ENCODE measurements around the gene LGR4.

Gene LGR4

DNA sequence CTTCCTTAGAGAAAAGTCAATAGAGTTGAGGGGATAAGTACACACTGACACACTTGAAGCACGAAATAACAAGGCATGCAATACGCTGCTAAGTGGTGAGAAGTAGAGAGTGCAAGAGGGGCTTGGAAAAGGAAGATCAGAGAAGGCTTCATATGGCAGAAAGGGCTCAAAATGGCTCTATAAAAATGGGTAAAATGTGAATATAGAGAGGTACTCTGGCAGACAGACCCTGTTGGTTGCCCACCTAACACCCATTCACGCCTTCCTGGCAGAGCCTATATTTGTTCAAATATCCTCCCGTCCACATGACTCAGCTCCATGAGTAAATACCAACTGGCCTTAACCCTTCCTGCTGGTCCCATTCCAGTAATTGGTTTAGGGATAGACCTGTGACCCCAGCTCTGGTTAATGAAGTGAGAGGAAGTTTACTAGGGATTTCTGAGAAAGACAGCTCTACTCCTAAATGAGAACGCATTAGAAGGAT lies 70.7 kb downstream of the LGR4 start:
- no peak for DNase-seq

DNA sequence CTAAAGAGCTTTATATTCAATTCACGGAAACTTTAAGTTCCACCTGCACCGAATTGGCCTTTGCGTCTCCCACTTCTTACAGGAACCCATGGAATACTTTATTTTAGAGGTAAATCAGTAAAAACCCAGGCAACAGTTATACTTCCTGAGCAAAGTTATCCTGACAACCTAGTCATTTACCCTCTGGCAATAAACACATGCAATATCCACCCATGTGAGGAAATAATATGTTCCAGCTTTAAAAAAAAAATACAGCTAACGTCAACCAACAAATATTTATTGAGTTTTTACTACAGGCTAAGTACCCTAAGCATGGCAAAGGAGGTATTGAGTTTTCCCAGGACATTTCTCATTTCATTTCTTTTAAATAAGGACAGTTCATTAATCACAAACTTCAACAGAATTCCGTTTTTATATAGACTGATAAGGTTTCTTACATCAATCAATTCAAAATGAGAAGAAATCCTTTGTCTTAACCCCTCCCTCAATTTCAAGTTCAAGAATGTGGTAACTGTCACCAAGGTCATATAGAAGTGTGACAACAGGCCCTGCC lies 71.2 kb downstream of the LGR4 start:
- DNase-seq = no peak

DNA sequence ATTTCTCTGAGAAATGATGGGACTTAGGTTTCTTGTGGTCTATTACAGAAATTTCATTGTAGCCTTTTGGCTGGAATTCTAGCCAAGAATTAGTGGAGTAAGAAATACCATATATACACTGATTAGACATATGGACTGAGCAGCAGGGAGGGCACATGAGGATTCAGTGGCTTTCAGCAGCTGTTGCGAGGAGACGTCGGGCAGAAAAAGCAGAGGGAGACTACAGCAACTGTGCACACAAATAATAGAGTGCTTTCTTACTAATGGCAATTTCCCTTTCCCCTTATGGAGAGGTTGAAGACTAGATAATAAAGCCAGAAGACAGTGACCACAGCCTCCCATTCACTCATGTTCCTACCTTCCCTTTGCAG lies 74.2 kb downstream of the LGR4 start:
- no peak for DNase-seq

DNA sequence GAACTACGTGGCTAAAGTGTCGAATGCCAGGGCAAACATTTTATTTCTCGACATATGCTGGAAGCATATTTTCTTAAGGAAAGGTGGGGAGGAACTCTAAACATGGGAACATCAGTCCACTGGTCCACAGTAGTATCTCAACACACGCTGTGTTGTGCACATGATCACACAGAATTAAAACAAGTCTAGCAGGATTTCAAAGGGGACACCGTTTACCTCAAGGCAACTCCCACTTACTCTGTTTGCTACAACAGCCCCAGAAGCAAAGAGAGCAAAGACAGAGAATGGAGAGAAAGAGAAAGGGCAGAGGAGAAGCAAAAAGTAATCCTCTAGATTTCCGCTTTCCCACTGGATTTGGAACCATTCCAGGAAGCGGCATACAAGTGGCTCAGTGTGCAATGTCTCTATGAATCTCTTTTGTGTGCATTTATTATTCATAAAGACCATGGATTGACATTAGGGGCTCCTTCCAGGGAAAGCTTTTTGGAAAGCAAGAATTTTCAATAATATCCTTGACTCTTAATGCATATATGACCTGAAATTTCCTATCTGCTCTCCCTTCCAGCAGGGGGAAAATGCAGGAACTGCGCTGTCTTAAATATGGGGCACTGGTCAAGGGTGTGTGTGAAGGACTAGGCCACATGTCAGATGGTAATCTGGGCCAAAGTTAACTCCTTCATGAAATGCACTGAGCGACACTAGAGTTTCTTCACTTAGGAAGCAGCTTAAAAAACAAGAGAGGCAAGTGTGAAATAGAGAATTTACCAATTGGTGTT lies 74.8 kb downstream of the LGR4 start:
- peak; percentile 23 for DNase-seq

DNA sequence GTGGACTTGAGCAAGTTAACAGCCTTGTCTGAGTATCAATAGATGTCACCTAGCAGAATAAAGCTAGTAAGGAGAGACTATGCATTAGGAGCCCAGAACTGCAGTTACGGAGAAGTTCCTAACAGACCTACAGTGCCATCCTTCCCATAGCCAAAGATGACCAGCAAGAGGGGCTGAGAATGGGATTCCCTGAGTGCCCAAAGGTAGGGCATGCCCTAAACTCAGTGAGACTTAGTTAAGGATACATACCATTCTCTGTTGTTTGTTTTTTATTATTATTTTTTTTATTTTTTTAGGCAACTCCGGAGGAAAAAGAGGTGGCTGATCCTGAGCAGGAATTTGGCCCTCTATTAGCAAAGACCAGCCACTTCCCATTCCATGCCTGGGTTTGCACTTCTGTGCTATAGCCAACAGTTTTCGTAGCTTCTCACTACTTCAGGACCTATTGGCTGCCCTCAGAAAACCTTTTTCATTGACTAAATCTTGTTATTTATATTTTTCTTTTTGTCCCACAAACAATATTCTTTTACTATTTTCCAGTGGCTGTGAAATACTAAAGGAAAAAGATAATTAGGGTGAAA lies 76.2 kb downstream of the LGR4 start:
- no peak for DNase-seq

DNA sequence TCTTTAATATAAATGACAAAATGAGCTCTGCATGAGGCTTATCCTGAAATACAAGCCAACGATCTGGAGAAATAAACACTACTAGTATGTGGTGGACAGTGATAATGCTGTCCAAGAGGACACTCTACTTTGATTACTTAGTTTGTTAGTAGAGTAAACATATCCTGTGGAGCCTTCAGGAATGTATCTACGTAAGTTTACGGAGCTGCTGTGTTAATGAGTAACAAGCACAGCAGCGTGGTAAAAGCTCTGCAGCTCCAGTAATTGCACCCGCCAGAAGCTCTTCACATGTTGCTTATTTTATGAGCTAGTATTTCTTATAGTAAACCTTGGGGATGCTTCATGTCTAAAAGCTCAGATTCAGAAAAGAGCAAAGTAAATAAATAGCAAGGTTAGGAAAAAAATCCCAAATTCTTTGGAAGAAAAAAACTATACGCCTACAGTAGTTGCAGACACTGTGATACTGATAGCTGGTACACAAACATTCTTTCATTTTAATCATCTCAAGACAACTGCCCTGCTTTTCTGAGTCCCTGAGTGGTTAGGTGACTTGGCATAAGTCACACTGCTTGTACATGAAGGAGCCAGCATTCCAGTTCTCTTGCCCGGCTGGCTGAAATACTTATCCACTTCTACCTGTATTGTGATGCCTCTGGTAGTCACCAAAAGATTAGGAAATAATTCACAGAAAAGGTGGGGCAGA lies 76.9 kb downstream of the LGR4 start:
- peak; percentile 43 for DNase-seq

DNA sequence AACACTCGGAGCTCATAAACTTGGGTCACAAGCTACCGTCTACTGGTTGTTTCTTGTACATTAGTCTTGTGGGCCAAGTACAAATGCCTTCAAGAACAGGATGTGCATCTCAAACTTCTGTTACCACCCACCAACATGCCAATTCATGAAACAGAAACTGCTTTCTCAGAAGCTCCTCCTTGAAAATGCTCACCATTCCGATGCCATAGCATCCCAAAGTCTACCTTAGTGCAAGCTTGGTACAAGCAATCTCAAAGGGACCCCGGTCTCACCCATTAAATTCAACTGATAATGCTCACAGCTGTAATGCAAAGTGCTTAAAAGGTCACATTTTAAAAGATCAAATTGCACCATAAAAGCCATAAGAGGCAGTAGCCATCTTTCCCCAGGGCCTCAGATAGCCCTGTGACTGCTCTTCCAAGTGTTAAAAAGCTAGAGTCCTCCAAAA lies 77.8 kb downstream of the LGR4 start:
- DNase-seq = peak; percentile 5

DNA sequence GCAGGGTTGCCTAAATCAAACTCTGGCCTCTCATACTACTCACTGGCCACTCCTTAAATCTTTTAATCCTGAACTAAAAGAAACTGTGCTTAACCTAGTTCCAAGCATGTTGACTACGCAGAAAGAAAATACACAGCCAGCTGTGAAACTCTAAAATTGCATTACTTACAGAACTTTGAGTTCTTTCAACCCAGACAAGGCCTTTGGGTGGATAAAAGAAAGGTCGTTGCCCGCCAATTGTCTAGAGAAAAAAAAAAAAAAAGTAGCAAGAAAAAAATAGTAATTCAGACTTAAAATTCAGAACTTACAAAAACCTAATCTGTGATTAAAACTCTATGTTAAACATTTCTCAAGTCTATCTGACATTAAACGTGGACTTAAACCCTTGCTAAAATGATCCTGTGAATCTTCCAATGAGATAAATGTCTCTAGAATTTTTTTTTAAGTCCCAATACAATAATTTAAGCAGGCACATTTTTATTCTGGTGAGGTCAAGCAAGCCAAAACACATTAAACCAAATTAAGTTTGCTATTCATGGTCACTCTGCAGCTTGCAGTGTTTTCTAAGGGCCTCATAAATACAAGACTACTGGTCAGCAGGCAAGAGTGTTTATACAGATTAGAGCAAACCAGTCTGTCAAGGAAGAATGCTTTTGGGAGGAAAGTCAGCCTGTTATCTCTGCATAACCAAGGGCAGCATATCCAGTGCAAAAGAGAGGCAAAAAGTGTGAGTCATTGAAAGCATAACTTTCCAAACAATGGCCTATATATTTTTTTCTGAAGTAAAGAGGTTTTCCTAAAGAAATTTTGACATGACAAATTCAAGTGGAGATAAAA lies 80.1 kb downstream of the LGR4 start:
- DNase-seq = no peak

DNA sequence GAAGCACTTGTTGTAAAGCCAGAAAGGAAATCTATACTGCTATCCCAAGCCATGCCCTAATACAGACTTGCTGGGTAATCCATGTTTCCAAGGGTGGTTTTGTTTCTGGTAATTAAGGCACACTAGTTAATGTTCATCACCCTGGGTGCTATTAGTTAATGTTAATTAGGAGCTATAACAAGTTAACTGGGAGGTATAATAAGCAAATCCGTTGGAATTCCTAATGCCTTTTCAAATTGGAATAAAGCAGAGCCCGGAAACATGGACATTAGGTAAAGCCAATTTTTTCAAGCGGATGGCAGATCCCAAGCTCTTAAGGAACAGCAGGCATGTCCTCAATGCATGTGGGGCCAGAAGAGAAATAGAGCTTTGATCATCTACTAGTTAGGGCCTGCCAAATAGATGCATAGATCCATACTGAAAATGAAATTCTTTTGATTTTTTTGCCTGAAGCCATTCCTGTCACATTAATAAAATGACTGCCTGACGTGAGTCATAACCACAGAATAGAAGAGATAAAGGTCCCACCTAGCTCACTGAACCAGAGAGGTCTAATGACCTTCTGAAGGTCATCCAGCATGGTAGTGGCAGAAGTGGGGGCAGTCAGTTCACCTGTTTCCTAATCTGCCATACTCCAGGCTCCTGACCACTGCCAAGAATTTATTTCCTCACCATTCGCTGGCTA lies 81.1 kb downstream of the LGR4 start:
- DNase-seq = no peak

DNA sequence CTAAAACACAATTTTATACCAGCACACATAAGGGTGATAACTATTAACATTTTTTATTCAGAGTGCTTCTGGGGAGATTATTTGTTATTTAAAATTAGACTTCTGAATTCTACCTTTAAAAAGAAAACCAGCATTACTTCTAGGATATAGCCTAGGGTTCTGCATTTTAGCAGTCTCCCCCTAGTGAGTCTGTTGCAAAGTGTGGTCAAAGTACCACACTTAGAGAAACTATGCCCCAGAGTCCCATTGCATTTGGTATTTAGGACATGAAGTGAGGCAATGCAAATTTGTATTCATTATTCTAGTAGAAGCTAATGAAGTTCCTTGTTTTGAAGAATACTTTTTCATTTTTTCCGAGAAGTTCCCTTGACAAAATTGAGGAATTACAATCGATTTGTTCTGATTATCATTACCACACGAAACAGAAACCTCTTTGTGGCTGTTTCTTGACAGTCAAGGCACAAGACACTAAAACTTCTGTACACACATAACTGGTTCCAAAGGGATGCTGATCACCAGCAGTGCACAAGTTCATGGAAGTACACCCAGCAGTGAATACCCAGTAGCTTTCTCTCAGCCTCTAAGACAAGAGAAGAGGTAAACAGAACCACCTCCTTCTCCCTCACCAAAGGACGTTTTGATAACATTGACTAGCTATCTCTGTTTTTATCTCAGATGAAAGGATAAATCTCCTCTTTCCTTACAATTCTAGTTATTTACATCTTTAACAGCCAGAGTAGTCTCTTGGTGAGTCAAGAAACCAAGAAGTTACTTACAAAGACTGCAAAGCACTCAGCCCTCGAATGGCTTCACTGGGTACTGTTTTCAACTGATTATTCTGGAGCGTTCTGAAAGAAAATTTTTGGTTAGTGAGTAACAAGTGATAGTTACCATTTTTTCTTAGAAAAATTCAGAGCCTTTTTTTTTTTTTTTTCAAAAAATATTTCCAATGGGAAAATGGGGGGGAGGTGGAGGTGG lies 82.0 kb downstream of the LGR4 start:
- DNase-seq = no peak

DNA sequence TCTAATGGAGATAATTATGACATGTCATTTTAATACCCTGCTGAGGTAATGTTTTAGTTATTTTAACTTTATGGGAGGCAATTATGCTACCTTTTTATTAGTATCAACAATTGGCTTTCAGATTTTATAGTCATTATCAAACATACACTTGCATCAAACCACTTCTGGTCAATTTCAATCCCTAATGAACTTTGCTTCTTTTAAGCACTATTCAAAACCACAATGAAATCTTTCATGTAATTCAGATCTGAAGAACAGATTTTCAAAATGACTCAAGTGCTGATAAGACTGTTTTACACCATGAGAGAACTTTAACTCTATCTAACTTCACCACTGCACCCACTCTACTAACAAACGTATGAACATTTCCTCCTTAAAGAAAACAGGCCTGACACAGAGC lies 83.7 kb downstream of the LGR4 start:
- no peak for DNase-seq

DNA sequence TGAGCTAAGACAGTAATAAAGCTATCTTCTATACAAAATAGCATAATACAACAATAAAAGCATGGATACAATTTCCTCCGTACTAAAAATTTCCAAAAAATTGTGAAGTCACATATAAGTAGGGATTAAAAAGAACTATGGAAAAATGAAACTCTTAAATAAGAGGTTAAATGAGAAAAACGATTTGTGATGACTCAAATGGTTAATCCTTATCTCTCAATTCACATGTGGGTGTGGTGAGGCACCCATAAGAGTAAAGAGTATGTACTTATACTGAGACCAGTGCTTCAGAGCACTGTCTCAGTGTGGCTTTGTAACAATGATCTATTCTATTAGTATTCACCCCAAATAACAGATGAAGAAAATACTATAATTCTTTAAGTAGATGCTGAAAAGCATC lies 84.6 kb downstream of the LGR4 start:
- DNase-seq = no peak

DNA sequence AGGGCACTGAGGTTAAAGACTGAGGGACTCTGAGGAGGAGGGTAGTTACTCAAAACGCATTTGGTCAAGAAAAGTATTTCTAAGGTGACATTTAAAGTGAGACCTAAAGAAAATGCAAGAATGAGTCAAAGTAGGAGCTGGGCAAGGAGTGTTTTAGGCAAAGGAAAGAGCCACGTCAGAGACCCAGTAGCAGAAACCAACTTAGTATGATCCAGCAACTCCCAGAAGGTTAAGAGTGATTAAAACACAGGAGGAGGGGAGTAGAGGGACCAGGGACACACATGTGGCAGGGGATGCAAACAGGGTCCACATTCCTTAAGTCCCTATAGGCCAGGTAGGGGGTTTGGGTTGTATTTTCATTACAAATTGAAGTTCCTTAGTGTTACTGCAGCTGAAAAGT lies 85.2 kb downstream of the LGR4 start:
- DNase-seq = no peak

DNA sequence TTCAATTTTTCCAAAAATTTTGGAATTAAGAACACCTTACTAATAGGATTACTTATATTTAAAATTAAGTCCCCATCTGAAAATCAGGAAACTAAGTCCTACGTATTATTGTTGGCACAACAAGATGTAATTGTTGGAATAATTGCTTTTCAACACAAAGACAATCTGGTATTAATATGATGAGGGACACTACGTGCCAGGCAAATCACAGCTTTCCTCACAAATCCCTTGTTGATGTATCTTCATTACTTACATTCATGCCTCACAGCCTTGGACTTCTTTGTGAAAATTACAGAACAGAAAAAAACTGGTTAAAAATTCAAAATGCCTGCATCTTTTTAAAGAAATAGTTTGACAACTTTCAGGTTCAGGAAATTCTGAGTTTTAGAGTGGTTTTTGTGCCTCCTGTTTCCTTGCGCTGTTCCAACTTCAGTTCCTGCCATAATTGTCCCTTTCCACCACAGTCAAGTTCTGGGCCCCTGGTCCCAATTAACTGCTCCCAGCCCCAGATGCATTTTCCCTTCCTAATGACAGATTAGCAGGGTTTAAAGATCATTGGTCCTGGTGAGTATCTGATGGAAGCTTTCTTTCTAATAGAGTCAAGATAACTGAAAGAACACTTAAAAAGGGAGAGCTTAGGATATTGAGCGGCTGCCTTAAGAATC lies 86.3 kb downstream of the LGR4 start:
- DNase-seq = no peak

DNA sequence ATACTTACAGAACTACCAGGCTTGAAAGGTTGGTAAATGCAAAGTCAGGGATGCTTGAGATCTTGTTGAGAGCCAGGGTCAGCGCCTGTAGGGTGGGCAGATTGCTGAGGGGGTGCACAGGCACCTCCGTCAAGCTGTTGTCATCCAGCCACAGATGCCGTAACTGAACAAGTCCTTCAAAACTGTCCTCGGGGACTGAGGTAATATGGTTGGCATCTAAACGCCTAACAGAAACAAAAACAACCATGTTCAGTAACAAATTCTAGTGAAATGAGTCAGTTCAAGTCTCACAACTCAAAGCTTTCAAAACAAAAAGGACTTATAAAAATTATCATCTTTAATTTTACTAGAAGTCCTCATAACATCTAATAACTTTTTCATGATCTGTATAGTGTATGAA lies 87.3 kb downstream of the LGR4 start:
- DNase-seq = no peak

DNA sequence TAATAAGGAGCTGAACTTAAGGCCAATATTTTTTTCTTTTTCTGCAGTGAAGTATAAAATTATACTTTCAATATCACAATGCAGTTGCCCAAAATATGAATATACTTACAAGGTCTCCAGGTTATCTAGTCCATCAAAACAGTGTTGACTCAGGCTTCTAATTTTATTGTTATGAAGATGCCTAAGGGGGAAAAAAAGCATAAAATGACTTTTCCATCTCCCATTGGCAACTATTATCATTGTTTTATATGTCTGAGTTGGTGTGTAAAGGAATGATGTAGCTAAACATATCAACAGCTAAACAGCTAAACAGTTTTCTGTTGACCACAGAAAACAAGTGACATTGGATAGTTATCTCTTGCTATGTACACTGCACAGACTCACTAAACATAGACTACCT lies 88.4 kb downstream of the LGR4 start:
- no peak for DNase-seq

DNA sequence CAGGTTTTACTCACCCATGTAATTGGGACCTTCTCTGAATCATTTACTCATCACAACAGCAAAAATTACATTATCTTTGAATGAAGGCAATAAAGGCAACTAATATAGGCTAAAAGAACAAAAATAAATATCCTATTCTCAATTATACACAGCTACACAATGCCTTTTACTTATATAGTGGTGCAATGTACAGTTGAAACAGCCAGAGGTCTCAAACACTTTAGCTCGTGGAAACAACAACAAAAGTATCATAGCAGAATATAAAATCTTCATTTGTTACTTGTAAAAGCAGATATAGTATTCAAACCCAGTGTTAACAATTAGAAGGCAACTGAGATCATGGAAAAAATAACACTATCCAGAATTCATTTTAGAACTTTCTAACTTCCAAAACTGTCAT lies 88.9 kb downstream of the LGR4 start:
- no peak for DNase-seq

DNA sequence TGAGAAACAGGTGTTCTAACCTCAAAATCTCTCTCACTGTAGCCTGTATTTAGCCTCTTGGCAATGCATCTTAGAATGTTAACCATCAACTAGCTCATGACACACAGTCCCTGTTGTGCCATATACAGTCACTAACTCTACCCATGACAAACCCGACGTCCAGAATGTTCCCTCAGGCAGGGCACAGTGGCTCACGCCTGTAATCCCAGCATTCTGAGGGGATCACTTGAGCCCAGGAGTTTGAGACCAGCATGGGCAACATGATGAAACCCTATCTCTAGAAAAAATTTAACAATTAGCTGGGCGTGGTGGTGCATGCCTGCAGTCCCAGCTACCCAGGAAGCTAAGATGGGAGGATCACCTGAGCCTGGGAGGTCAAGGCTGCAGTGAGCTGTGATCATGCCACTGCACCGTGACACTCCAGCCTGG lies 91.3 kb downstream of the LGR4 start:
- DNase-seq = no peak

DNA sequence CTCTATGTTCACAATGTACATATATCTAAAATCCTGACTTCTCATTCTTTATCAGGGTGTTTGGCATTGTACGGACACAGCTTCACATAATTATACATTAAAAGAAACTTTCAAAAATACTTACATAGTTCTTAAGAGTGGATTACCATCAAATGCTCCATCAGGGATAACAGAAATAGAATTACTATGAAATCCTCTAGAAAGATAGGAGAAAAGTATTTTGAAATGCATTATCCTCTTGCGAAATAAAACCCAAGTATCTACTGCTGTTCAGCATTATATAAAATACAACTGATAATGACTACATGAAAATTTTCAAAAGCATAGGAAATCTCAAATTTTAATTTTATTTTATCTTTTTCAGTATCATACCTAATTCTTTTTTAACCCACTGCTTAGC lies 91.8 kb downstream of the LGR4 start:
- DNase-seq = no peak

DNA sequence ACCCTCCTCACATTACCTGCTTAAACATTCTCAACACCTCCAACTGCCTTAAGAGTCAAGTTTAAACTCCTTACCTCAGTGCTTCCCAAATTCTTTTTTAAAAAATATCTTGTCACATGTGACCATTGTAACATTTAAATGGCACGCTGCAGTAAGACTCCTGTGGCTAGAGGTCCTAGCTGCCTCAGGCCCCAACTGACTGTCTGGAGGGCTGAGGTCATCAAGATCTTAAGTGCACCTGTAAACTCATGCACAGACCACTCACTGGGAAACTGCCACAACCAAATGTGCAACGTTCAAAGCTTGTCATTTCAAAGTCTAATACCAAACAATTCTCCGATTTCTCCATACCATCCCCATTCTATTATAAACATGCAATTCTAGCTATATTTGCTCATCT lies 93.1 kb downstream of the LGR4 start:
- DNase-seq = no peak
